Hindlimb muscle (tissue), 1 donor: ENCODE data around the gene TTC13. TPM values are rescaled to one million over a fixed set of nuclear protein-coding genes. Genes with fewer than 3 reads are reported as not detected.

Source experiments
- DNase-seq: peaks from one replicate; pipeline ENCODE4 v3.0.0-alpha.2; 2013
- polyA plus RNA-seq: library from polyadenylated mRNA; unstranded; fragments of 120-200 nt; gene quantifications from one replicate; pipeline ENCODE4 v1.2.1, GENCODE V29; 2013; ENCODE audit not compliant: insufficient read length

TTC13 gene
- polyA plus RNA-seq, 1 donor: 19.6 TPM

DNA sequence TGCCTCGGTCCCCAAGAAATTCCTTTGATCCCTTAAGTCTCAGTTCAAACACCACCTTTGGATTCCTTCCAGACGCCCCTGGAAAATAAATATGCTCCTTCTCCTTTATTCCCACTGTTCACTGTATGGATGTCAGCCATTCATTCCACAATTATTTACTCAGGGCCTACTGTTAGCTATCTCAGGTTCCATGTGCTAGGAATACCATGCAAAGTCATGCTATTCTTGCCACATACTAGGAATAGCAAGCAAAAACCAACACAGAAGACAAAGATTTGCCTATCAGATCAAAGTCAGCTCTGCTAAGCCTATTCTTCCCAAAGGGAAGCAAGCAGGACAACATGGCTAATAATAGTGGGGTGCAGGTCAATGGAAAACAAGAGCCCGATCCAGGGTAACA lies 29.8 kb downstream of the TTC13 start:
- DNase-seq: no peak

DNA sequence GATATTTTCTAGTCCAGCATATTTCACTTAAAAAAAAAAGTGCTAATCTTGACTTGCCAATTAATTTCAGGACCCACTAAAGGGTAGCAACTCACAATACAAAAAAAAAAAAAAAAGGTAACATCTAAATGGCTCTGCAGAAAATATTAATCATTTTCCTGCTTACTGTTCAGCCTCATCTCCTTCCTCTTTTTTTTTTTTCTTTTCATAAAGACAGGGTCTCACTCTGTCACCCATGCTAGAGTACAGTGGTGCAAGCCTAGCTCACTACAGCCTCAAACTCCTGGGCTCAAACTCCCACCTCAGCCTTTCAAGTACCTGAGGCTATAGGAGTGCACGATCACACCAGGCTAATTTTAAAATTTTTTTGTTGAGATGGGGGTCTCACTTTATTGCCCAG lies 30.4 kb downstream of the TTC13 start:
- no peak for DNase-seq

DNA sequence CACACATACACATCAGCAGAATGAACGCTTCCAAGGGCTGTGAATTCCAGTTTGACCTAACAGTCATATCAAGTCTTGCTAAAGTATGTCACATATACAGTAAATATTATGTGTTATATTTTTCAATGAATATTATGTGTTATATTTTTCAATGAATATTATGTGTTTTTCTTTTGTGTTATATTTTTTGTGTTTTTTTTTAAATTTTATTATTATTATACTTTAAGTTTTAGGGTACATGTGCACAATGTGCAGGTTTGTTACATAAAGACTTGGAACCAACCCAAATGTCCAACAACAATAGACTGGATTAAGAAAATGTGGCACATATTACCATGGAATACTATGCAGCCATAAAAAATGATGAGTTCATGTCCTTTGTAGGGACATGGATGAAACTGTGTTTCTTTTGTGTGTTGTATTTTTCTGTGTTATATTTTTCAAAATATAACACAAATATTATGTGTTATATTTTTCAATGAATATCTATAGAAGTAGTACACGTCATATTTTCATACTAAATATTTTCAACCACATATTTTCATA lies 35.5 kb downstream of the TTC13 start:
- no peak for DNase-seq

DNA sequence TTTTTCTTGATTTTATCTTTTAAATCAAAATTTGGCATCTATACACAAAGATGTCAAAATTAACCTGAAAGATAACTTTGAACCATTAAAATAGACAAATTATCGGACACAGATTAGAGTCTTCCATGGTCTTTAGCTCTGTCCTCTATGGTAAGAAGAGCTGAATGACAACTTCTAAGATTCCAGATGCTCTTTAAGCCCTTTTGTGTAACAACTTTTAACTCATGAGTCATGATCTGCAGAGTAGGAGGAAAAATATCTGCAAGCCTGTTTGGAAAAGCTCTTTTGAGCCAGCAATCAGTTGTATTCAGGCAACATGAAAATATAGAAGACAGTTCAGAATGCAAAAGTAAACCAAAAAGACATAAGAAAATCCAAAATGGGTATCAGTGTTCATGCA lies 37.8 kb downstream of the TTC13 start:
- no peak for DNase-seq

DNA sequence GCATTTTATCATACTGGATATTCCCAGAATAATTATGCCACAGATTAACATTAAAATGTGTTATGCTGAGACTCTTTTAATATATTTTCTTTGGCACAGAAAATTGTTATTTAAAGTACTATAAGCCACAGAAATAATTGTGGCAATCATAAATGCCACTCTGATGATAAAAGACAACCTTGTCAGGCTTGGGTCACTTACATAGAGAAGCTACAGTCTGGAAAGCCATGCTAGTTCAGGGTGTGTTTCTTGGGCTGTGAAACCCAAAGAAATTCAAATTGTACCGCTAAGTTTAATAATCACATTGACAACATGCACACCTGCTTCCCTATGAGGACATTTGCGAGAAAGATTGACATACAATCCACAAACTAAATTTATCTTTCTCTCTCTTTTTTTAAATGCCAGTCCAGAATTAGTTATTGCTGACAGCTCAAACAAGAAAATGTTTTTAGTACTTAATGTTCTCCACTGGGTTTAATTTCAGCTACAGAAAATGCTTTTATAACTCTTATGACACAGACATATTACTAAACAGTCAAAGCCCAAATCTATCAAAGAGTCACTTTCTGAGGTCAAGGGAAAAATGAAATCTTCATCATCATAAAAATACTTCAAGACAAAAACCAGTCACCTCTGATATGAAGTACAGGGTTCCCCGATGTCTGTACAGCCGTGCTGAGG lies 38.7 kb downstream of the TTC13 start:
- no peak for DNase-seq

DNA sequence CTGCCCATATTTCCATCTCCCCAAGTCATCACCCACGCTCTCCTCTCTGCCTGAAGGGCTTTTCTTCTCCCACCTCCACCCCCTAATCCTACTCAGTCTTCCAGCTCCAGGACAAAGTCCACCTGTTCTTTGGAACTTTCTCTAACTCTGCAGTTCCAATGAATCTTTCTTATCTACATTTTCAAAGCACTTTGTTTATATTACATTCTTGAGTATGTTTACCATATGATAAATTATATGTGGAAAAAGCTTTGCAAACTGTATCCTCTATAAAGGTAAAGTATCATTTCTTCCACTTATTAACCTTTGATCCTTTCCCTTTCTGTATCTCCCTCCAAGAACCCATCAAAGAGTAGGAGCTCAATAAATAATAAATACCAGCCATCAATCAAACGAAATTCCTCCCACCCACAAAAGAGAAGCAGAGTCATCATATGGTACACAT lies 39.7 kb downstream of the TTC13 start:
- no peak for DNase-seq

DNA sequence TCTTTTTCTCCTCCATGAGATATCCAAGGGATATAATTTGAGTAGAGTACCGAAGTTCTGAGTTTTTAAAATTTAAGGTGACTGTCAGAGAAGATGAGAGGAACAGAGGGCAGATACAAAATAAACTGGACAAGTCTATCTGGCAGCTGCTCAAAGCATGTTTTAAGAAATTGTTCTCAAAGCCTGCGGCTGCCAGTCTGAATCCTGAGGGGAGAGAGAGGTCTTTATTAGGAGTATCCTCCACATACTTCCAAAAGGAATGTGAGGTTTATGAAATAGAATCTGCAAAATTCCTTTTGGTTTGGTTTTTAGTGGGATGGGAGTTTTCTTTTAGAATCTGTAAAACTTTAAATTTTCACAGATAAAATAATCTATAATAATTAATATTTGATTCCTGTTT lies 41.3 kb downstream of the TTC13 start:
- no peak for DNase-seq

DNA sequence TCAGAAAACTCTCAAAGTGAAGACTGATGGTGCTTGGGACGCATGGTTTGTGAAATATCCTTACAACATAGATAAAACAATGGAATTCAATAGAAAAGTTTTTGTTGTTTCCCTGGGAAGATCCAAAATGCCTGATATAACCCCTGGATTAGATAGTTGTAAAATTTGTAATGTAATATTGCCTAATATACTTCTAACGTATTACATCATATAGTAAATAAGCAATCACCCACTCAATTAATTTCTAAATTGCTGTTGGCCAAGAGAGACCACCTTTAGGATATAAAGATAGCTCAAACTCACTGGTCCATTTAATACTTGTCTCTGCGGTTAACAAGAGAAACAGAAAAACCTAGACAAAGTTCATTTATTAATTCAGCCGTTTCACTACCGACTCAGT lies 42.2 kb downstream of the TTC13 start:
- no peak for DNase-seq

DNA sequence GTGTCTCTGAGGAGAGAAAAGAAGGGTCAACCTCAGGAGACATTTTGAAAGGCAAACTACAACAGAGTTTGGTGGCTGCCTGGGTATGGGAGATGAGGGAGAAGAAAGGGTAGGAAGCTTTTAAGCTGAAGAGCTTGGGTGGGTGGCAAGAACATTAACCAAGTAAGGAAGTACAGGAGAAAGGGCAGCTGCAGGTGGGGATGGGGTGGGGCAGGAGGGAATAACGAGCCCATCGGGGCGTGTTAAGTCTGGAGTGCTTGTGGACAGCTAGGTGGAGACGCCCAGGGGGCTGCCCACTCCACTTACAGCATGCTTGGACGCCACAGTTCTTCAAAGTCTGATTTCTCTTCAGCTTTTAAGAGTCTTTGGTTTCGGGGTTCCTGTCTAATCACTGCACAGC lies 42.8 kb downstream of the TTC13 start:
- DNase-seq: no peak

DNA sequence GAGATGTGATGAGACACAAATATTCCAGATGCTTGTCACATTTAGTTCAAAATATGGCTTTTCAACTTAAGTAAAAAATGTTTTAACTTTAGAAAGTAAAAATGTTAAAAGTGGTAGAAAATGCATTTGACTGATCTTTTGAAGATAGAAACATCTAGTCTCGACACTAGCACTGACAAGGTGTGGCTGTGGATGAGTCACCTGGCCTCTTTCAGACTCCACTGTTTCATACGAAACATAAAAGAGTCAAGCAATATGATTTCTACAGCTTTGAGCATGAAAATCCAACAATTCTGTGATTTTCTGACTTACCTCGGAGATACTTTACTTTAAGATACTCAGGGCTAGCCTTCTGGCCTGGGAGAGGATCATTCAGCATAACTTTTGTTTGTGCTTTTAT lies 47.7 kb downstream of the TTC13 start:
- no peak for DNase-seq

DNA sequence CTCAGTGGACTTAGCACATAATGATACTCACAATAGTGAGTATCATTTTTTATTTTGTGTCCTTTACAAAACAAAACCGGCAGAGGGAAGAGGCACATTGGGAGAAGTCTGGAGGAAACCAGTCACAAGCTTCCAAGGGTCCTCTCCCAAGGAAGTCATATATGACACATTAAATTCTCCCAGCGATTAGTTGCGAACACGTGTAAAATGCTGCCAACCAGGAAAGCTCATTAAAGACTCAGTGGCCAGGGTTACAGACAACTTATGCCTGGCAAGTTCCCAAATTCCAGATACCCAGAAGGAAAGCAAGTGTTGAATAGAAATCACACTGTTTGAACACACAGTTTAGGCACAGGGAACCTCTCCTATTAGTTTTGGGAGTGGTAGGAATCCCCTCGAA lies 52.5 kb downstream of the TTC13 start:
- no peak for DNase-seq

DNA sequence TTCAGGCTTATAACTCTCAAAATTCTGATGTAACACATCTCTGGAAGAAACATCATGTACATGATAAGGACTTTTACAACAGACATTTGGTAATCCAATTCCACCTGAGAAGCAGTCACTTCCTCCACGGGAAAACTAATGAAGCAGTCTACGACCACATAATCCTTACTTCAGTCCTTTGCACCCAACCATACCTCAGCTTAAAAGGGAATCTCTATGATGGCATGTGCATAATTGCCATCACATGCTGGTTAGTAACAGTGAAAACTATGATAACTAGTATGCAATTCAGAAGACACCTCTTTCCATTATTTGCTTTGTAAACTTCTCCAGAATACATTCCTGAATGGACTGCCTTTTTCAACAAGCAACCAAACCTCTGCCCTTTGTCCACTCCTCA lies 53.1 kb downstream of the TTC13 start:
- DNase-seq: no peak

DNA sequence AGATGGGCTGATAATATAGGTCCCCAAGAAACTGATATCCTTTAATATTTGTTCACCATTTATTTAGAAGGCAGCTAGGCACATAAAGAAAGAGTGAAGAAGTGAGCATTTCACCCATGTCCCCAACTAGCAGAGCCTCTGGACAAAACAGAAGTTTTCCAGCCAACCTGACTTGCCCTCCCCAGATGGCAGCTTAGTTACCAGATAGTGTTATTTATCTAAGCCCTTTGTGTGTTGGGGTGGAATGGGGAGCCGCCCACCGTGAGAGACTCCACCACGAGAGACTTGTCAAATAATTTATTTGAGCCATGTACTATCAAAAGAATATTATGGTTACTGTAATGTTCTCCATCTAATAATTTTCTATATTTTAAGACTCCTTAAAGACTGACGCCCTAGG lies 55.5 kb downstream of the TTC13 start:
- DNase-seq: no peak

DNA sequence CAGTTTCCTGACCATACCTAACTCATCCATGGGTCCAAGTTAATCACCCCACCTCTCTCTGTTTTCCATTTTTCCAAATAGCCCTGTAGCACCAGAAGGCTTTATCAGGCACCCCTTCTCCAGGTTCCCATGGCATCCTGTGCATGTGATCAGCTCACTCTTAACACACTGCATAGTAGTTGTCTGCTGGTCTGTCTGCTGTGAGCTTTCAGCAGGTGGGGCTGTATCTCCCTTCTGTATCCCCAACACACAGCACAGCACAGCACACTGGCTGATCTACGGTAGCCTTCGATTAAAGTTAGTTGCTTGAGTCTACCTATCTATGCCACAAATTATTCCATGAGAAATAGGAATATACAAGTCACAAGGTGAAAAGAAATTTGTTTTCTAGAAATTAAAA lies 56.0 kb downstream of the TTC13 start:
- DNase-seq: no peak

DNA sequence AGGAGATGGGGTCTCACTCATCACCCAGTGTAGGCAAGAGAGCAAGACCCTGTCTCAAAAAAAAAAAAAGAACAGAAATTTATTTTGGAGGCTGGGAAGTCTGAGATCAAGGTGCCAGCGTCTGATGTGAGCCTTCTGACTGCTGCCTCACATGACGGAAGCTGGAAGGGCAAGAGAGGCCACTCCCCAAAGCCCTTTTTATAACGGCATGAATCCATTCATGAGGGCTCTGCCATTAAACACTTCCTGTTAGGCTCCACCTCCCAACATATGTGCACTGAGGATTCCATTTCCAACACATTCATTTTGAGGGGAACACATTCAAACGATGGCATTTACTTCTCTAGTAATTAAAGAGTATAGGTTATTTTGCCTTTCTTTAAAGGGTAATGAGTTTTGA lies 59.5 kb downstream of the TTC13 start:
- DNase-seq: no peak

DNA sequence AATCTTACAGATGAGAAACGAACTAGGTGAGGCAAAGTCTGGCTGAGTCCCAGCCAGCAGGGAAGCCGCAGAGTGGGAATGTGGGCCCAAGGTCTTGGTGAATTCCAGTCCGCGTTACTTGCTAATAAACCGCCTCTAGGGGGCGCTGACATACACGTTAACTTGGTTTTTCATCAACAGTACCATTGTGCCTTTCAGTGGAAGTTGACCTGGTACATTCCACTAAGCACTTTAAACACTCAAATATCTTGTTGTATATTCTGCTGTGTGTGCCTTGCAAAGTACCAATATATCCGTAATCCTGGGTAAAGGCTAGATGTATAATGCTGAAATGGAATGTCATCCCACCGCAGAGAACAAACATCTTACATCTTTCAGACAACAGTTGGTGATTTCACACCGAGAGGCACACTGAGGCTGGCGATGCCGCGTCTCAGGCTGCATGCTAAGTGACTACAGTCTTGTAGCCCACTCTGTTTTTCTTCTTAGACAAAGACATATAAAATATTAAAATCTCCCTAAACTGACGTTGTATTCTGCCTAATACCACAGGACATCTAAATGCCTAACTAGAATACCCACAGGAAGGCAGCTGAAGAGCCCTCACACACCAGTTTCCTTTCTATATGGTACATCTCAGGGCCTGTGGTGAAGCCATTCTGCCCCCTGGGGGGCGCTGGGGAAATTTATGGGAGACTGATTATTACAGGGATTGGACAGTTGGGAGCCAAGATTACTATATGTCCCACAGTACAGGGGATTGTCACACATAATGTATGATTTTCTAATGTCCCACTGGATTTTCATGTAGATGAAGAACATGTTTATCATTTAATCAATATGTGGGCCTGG lies 61.2 kb downstream of the TTC13 start:
- DNase-seq: peak; percentile 59

DNA sequence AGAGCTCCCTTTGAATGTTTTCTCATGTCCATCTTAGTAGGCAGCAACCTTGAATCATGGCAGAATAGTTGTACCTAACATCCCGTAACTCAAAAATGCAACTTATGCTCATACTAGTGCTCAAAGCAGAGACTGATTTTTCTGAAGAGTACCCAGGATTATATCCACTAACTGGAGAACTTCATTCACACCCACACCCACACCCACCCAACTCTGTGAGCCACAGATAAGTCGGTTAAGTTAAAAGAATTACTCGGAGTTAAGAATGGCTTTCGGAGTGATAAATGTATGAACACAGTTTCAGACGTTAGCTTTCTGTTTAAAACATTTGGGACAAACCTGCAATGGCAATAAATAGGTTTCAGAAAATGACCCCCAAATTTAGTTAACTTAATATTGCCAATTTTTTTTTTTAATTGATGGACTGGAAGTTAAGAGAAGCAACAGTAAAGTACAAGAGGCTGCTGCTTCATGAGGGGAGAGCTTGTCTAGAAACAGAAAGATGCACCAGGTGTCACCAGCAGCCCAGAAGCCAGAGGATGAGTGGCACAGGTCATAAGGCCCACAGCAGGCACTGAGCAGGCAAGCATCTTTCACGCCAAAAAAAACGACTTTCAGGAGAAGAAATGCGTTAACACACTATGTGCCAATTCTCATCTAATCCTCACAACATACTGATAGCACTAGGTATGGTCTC lies 61.9 kb downstream of the TTC13 start:
- DNase-seq: no peak

DNA sequence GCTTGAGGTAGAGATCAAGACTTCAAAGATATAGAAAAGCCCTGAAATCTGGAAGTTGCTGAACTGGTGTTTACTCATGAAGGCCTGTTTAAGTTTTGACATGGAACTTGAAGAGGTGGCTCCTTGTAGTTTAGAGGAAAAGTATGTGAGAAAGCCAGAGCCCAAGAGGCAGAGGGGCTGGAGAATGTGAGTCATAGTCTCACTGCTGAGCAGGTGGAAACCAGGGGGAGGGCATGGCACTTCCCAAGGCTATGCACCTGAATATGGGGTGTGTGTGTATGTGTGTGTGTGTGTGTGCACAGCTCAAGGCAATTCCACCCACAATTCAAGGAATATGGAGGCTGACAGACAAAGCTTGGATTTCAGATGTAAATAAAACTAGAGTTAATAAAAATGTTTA lies 63.6 kb downstream of the TTC13 start:
- DNase-seq: no peak

DNA sequence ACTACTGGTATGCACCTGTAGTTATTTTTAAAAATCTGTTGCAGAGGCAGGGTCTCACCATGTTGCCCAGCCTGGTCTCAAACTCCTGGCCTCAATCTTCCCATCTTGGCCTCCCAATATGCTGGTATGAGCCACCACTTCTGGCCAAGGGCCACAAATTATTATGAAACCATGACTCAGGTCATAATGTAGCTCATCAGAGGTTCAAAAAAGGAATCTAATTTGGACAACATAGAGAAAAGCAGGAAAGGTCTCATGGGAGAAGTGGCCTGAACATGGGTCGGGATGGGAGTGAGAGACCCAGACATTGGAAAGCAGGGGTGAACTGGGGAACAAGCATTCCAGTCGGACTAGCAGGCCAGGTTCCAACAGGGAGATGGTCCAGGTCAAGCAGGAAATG lies 65.2 kb downstream of the TTC13 start:
- DNase-seq: no peak

DNA sequence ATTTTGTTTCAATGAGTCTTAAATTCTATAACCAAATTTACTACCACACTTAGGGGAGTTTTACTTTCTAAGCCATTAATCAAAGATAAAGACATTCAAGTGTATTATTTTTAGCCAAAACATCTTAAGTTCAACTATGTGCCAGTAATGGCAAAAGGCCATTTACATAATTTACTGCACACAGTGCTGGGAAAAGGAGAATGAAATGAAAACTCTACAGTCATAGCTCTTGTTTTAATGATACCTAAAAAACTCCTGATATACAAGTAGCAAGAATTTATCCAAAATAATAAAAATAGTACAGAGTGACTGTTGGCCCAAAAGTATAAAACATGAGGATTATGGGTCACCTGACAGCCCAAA lies 67.9 kb downstream of the TTC13 start:
- DNase-seq: no peak

DNA sequence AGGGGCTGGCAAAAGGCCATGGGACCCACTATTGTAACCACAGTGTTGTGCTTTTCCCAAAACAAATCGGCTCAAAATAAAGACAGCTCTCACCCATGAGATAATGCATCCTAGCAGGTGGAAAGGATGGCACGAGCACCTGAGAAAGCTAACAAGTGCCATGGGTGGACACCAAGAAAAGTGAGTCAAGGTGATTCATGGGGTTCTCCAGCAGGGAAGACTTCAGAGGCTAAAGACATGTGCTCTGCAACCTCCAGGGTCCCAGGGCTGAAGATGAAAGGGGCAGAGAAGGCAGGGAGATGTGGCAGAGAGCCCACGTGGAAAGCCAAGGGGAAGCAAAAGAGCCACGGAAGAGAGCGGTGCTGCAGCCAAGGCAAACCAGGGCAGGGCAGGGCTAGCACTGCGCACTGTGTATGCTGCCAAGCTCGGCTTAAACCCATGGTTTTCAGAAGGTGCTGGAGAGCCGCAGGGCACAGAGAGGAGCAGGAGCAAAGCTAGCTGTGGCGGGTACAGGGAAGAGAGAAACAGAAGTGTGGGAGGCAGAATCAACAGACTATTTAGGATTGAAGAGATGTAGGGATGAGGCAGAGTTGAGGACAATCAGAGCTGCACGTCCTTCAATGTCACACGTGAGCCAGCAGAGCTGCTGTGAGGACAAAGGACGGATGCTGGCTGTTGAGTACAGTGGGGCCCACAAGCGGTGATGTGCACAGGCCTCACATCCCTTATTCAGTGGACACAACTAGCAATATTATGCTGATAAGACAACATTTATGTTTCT lies 68.5 kb downstream of the TTC13 start:
- DNase-seq: no peak

DNA sequence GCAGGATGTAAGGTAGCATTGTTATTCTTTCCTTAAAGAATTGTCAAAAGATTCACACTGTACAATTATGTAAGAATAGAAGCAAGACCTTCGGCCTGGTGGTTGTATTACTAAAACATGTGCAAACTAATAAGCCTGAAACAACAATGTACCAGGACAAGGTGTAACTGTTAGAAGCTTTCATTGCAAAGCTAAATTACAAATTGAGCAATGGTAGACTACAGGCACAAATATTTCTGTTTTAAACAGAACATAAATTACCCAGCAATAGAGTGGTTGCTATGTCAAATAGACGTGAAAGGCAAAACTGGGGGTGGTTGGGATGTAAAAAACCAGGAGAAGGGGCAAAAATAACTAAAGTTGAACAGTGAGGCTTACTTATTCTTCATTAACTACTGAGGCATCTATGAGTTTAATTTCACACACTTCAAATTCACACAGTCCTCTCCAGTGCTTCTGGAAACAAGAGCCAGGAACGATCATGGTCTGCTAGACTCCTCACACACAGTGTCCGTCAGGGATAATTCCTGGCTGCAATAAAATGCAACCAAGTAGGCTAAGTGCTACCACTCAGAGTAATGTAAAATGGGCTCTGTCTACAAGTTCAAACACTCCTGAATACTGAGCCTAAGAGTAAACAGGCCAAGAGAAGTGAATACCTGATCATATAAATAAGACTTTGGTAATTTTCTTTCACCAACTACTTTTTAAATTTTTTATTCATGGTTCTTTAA lies 71.0 kb downstream of the TTC13 start:
- no peak for DNase-seq
